Measurements from ENCODE around the gene SIPA1L3. TPM values are rescaled to one million over a fixed set of nuclear protein-coding genes. Genes with fewer than 3 reads are reported as not detected.

The SIPA1L3 gene
- total and polyA plus RNA-seq, 9 of the 15 experiments (the other 6 are each of a cell fraction or from before 2014, with no cell fraction given): 0.01 to 6.1 (median 2.5) TPM

GRCh38 chr19:38122402-38123093, 215.5 kb downstream of the SIPA1L3 start (continued):
- TF ChIP-seq DACH1 (IDR thresholded peaks at IDR 0.05; ENCODE audit: partially characterized antibody) (peak; percentile 52), ZNF764 (CRISPR knock-in tag; IDR thresholded peaks at IDR 0.05; ENCODE audit: low read depth) (no peak), MYC (IDR thresholded peaks at IDR 0.05; ENCODE audit: low read depth, low read length) (peak; percentile 95), MYC (CRISPR knock-in tag; IDR thresholded peaks at IDR 0.05; ENCODE audit: borderline replicate concordance, low read depth) (no peak), TAL1 (IDR thresholded peaks at IDR 0.05) (peak; percentile 96), ZBTB34 (CRISPR knock-in tag; IDR thresholded peaks at IDR 0.05) (no peak), ZNF318 (IDR thresholded peaks at IDR 0.05; ENCODE audit: borderline replicate concordance in 1 of 2, low read depth in 1 of 2) (no peak), HMG20A (CRISPR knock-in tag; conservative IDR thresholded peaks at IDR 0.05) (no peak), ZNF696 (CRISPR knock-in tag; conservative IDR thresholded peaks at IDR 0.05) (no peak), ZNF133 (CRISPR knock-in tag; IDR thresholded peaks at IDR 0.05) (no peak), ZNF57 (CRISPR knock-in tag; IDR thresholded peaks at IDR 0.05) (no peak), XRCC4 (IDR thresholded peaks at IDR 0.05; ENCODE audit: extremely low read depth, insufficient read depth, insufficient read length) (no peak), ATF3 (IDR thresholded peaks at IDR 0.05) (no peak), ATF3 (CRISPR knock-in tag; conservative IDR thresholded peaks at IDR 0.05) (no peak), ZNF707 (CRISPR knock-in tag; conservative IDR thresholded peaks at IDR 0.05) (no peak), NR1H2 (CRISPR knock-in tag; IDR thresholded peaks at IDR 0.05) (no peak), POLR2G (IDR thresholded peaks at IDR 0.05; ENCODE audit: low read depth, low read length) (no peak), SMARCA4 (IDR thresholded peaks at IDR 0.05) (peak; percentile 78)

Data from K562 (cell line).